Skeletal muscle satellite cell (primary cell): ENCODE data around the gene LRMDA. TPM values are rescaled to one million over a fixed set of nuclear protein-coding genes. Genes with fewer than 3 reads are reported as not detected.

ENCODE experiments used
- H3K27me3 ChIP-seq: 2 replicates; pipeline ENCODE4 v1.7.0; 2013; ENCODE audit warnings: low read length; ENCODE audit not compliant: control insufficient read depth, insufficient read depth
- H3K36me3 ChIP-seq: 2 replicates; pipeline ENCODE4 v1.7.0; 2013; ENCODE audit warnings: mild to moderate bottlenecking, control low read depth, low read length; ENCODE audit not compliant: insufficient read depth
- H3K4me1 ChIP-seq: 2 replicates; pipeline ENCODE4 v1.7.0; 2013; ENCODE audit warnings: low read length; ENCODE audit not compliant: control insufficient read depth, insufficient read depth
- H3K4me2 ChIP-seq: 2 replicates; pipeline ENCODE4 v1.7.0; 2013; ENCODE audit warnings: mild to moderate bottlenecking, low read length
- H3K4me3 ChIP-seq: 2 replicates; pipeline ENCODE4 v1.7.0; 2013; ENCODE audit warnings: low read length
- H3K9ac ChIP-seq: 2 replicates; pipeline ENCODE4 v1.7.0; 2013; ENCODE audit warnings: mild to moderate bottlenecking, low read depth, low read length, moderate library complexity
- H3K9me3 ChIP-seq: replicated peaks from 2 replicates; pipeline ENCODE4 v1.7.0; 2013; ENCODE audit warnings: mild to moderate bottlenecking, control low read depth, low read length
- total RNA-seq: library from RNA; depleted of rRNA; stranded (reverse); fragments of >200 nt; gene quantifications from 2 replicates; pipeline ENCODE4 v1.2.3, GENCODE V29; 2012; rRNA removed

Gene LRMDA
- total RNA-seq, result 2.2 and 3.8 TPM in 2 replicates

- Histone ChIP-seq H3K36me3 (no peaks in the 10 kb centered on the region), H3K4me1 (no peaks in the 10 kb centered on the region), H3K4me2 (peak within 1 kb of the TSS; percentile 64), H3K4me3 (peak within 1 kb of the TSS; percentile 49), H3K9ac (no peak within 1 kb of the TSS), H3K9me3 (no peaks in the 10 kb centered on the region), H3K27me3 (peaks cover 55% of the 10 kb centered on the region)
Measured at GRCh38 chr10:75431180-75432111, at the start of gene LRMDA. Gene LRMDA, plus strand, starts transcription at chr10:75431624.

GRCh38 chr10:75386128-75386527 lies 45.3 kb upstream of the LRMDA start:
- no peaks in the 10 kb centered on the region for H3K4me1 ChIP-seq
- H3K36me3 ChIP-seq, result no peaks in the 10 kb centered on the region
- H3K9ac ChIP-seq, result no peak overlapping the region
- peaks cover 24% of the 10 kb centered on the region for H3K27me3 ChIP-seq
- H3K9me3 ChIP-seq, result no peaks in the 10 kb centered on the region
- H3K4me3 ChIP-seq, result no peak overlapping the region
- no peak overlapping the region for H3K4me2 ChIP-seq

GRCh38 chr10:75388082-75388481 lies 43.3 kb upstream of the LRMDA start:
- Histone ChIP-seq H3K4me3 (no peak overlapping the region), H3K27me3 (peaks cover 30% of the 10 kb centered on the region), H3K4me2 (no peak overlapping the region), H3K36me3 (no peaks in the 10 kb centered on the region), H3K9ac (no peak overlapping the region), H3K9me3 (no peaks in the 10 kb centered on the region), H3K4me1 (no peaks in the 10 kb centered on the region)

GRCh38 chr10:75390178-75390577 lies 41.2 kb upstream of the LRMDA start:
- Histone ChIP-seq H3K27me3 (peaks cover 19% of the 10 kb centered on the region), H3K9me3 (no peaks in the 10 kb centered on the region), H3K4me2 (no peak overlapping the region), H3K9ac (no peak overlapping the region), H3K4me3 (no peak overlapping the region), H3K36me3 (no peaks in the 10 kb centered on the region), H3K4me1 (no peaks in the 10 kb centered on the region)

- Histone ChIP-seq H3K4me3 (no peak overlapping the region), H3K4me2 (no peak overlapping the region), H3K9me3 (no peaks in the 10 kb centered on the region), H3K36me3 (no peaks in the 10 kb centered on the region), H3K4me1 (peaks cover 3% of the 10 kb centered on the region), H3K27me3 (peaks cover 16% of the 10 kb centered on the region), H3K9ac (no peak overlapping the region)
Measured at GRCh38 chr10:75392271-75392670, 39.2 kb upstream of the LRMDA start.

GRCh38 chr10:75392744-75393143 lies 38.7 kb upstream of the LRMDA start:
- Histone ChIP-seq H3K9ac (no peak overlapping the region), H3K27me3 (peaks cover 16% of the 10 kb centered on the region), H3K9me3 (no peaks in the 10 kb centered on the region), H3K4me1 (peaks cover 3% of the 10 kb centered on the region), H3K36me3 (no peaks in the 10 kb centered on the region), H3K4me3 (no peak overlapping the region), H3K4me2 (no peak overlapping the region)

GRCh38 chr10:75394221-75394620 lies 37.2 kb upstream of the LRMDA start:
- Histone ChIP-seq H3K9ac (no peak overlapping the region), H3K4me3 (no peak overlapping the region), H3K9me3 (no peaks in the 10 kb centered on the region), H3K27me3 (peaks cover 16% of the 10 kb centered on the region), H3K36me3 (peaks cover 3% of the 10 kb centered on the region), H3K4me2 (no peak overlapping the region), H3K4me1 (peaks cover 4% of the 10 kb centered on the region)

GRCh38 chr10:75395066-75395931 lies 36.1 kb upstream of the LRMDA start:
- peaks cover 16% of the 10 kb centered on the region for H3K27me3 ChIP-seq

GRCh38 chr10:75395932-75396630 lies 35.3 kb upstream of the LRMDA start:
- peaks cover 14% of the 10 kb centered on the region for H3K27me3 ChIP-seq
- peaks cover 9% of the 10 kb centered on the region for H3K4me1 ChIP-seq
- H3K4me2 ChIP-seq, result peak overlapping the region; percentile 74
- H3K36me3 ChIP-seq, result peaks cover 6% of the 10 kb centered on the region
- H3K4me3 ChIP-seq, result peak overlapping the region; percentile 44
- H3K9ac ChIP-seq, result no peak overlapping the region
- H3K9me3 ChIP-seq, result no peaks in the 10 kb centered on the region

More at GRCh38 chr10:75395066-75395931, 36.1 kb upstream of the LRMDA start:
- Histone ChIP-seq H3K9me3 (no peaks in the 10 kb centered on the region), H3K4me2 (peak overlapping the region; percentile 74), H3K36me3 (peaks cover 6% of the 10 kb centered on the region), H3K9ac (no peak overlapping the region), H3K4me3 (peak overlapping the region; percentile 56), H3K4me1 (peaks cover 9% of the 10 kb centered on the region)

- Histone ChIP-seq H3K9ac (no peak overlapping the region), H3K4me1 (peaks cover 9% of the 10 kb centered on the region), H3K27me3 (peaks cover 9% of the 10 kb centered on the region), H3K36me3 (peaks cover 6% of the 10 kb centered on the region), H3K4me3 (peak overlapping the region; percentile 44), H3K9me3 (no peaks in the 10 kb centered on the region), H3K4me2 (peak overlapping the region; percentile 74)
Measured at GRCh38 chr10:75396631-75397495, 34.6 kb upstream of the LRMDA start.
